Right ventricle myocardium inferior (tissue), 1 donor: ENCODE data around the gene PMCH. TPM values are rescaled to one million over a fixed set of nuclear protein-coding genes. Genes with fewer than 3 reads are reported as not detected.
A peak's percentile ranks its signal among the peaks of the same experiment; 100 is the strongest.
"Not testable (repeated sequence)": the region's sequence is repeated elsewhere in the genome, so short reads cannot be mapped to it uniquely, and the experiment has no call there.

Source experiments
- ATAC-seq: fragments of 200-7000 bp; cut with Tn5 transposase; one replicate; pipeline ENCODE4 v1.9.1; 2020; ENCODE audit warnings: mild to moderate bottlenecking, moderate library complexity
- DNase-seq: peaks from one replicate; pipeline ENCODE4 v3.0.0; 2021; ENCODE audit errors: missing footprints
- intact Hi-C: fragments of 100-400 bp; cut with DNase I; formaldehyde crosslinking; loops from one replicate; pipeline ENCODE4 v1.11.0; 2022
- long read RNA-seq: library from polyadenylated mRNA; unstranded; transcript quantifications from one replicate; pipeline ENCODE4 v2.0.0, GENCODE V29; 2021
- total RNA-seq: library from RNA; stranded (reverse); fragmentation: NEBNext Ultra II Directional; extraction: Animal tissue kit (Norgen Biotek cat#: 25700); gene quantifications from one replicate; pipeline ENCODE4 v1.2.1, GENCODE V29; 2021
- donor health status: DM: no; HTN: yes; CAD: no; lungs with severe emphysema.

The PMCH gene
- total RNA-seq: not detected
- long read RNA-seq: 0 reads

GRCh38 chr12:102197789-102198188 is at the start of gene PMCH:
TSS of gene PMCH (minus strand) at chr12:102197833. CDS start at chr12:102197770, 63 bp downstream.
- DNase-seq (no peak), ATAC-seq (no peak)
- intact Hi-C loops: no loop called here

- DNase-seq, intact Hi-C loops, ATAC-seq: not testable (repeated sequence)
Observed at GRCh38 chr12:102240859-102241258, 43.2 kb upstream of the PMCH start.

- intact Hi-C loops: no loop called here
Observed at GRCh38 chr12:102234599-102234998, 37.0 kb upstream of the PMCH start.

GRCh38 chr12:102232446-102232845 is 34.8 kb upstream of the PMCH start:
- intact Hi-C loops: no loop called here
- DNase-seq (no peak), ATAC-seq (peak; percentile 57)

More at GRCh38 chr12:102234599-102234998, 37.0 kb upstream of the PMCH start:
- no peak for DNase-seq
- ATAC-seq: no peak

GRCh38 chr12:102232036-102232435 is 34.4 kb upstream of the PMCH start:
- no peak for ATAC-seq
- intact Hi-C loops: no loop called here
- DNase-seq: no peak

GRCh38 chr12:102227954-102228353 is 30.3 kb upstream of the PMCH start:
- intact Hi-C loops: no loop called here

GRCh38 chr12:102220736-102221135 is 23.1 kb upstream of the PMCH start:
- intact Hi-C loops: no loop called here
- DNase-seq (no peak), ATAC-seq (no peak)

More at GRCh38 chr12:102227954-102228353, 30.3 kb upstream of the PMCH start:
- DNase-seq (no peak), ATAC-seq (no peak)

- ATAC-seq: no peak
- intact Hi-C loops: no loop called here
- no peak for DNase-seq
Observed at GRCh38 chr12:102215992-102216691, 18.5 kb upstream of the PMCH start.

GRCh38 chr12:102204025-102204424 is 6.4 kb upstream of the PMCH start:
- DNase-seq (no peak), ATAC-seq (no peak)
- intact Hi-C loops: no loop called here

GRCh38 chr12:102202556-102202955 is 4.9 kb upstream of the PMCH start:
- no peak for ATAC-seq
- no peak for DNase-seq
- intact Hi-C loops: no loop called here

- no peak for DNase-seq
- intact Hi-C loops: no loop called here
- ATAC-seq: no peak
Observed at GRCh38 chr12:102201436-102202061, 3.9 kb upstream of the PMCH start.

GRCh38 chr12:102195826-102196225 is 1.8 kb downstream of the PMCH start:
- ATAC-seq (no peak), DNase-seq (no peak)
- intact Hi-C loops: no loop called here

- intact Hi-C loops: no loop called here
- ATAC-seq (no peak), DNase-seq (no peak)
Observed at GRCh38 chr12:102182635-102183034, 15.0 kb downstream of the PMCH start.

- no peak for DNase-seq
- ATAC-seq: no peak
- intact Hi-C loops: no loop called here
Observed at GRCh38 chr12:102174761-102175160, 22.9 kb downstream of the PMCH start.

GRCh38 chr12:102174117-102174516 is 23.5 kb downstream of the PMCH start:
- no peak for ATAC-seq
- no peak for DNase-seq
- intact Hi-C loops: no loop called here

GRCh38 chr12:102172436-102172835 is 25.2 kb downstream of the PMCH start:
- intact Hi-C loops: no loop called here
- ATAC-seq (peak; percentile 31), DNase-seq (no peak)

- ATAC-seq (no peak), DNase-seq (no peak)
- intact Hi-C loops: no loop called here
Observed at GRCh38 chr12:102171951-102172350, 25.7 kb downstream of the PMCH start.

- DNase-seq (no peak), ATAC-seq (no peak)
- intact Hi-C loops: no loop called here
Observed at GRCh38 chr12:102169922-102170621, 27.6 kb downstream of the PMCH start.

- no peak for ATAC-seq
- no peak for DNase-seq
- intact Hi-C loops: loop anchor here (2.0 kb wide), 1 partner anchor 317 kb away; no protein-coding TSS in a partner anchor
Observed at GRCh38 chr12:102167821-102168604, 29.6 kb downstream of the PMCH start.
